Ishikawa (cell line): Measurements from ENCODE around the gene ZNF654.

Experiments used
- CEBPB ChIP-seq: IDR thresholded peaks from 2 replicates; pipeline ENCODE4 v1.6.1; 2012
- CREB1 ChIP-seq: IDR thresholded peaks from 2 replicates; pipeline ENCODE4 v1.6.1; 2012; ENCODE audit warnings: low read depth
- EP300 ChIP-seq: IDR thresholded peaks from 2 replicates; pipeline ENCODE4 v1.6.1; 2012; ENCODE audit warnings: borderline replicate concordance
- FOXM1 ChIP-seq: IDR thresholded peaks from 2 replicates; pipeline ENCODE4 v1.6.1; 2012; ENCODE audit warnings: low read depth, borderline replicate concordance
- MAX ChIP-seq: IDR thresholded peaks from 2 replicates; pipeline ENCODE4 v1.6.1; 2012
- NFIC ChIP-seq: IDR thresholded peaks from 2 replicates; pipeline ENCODE4 v1.6.1; 2012
- RAD21 ChIP-seq: IDR thresholded peaks from 2 replicates; pipeline ENCODE4 v1.6.1; 2012; ENCODE audit warnings: low read depth
- REST ChIP-seq: IDR thresholded peaks from 2 replicates; pipeline ENCODE4 v1.6.1; 2012; ENCODE audit warnings: low read depth, mild to moderate bottlenecking
- TAF1 ChIP-seq: IDR thresholded peaks from 2 replicates; pipeline ENCODE4 v1.6.1; 2012; ENCODE audit warnings: low read depth, mild to moderate bottlenecking
- TCF12 ChIP-seq: IDR thresholded peaks from 2 replicates; pipeline ENCODE4 v1.6.1; 2012; ENCODE audit warnings: low read depth
- TEAD4 ChIP-seq: IDR thresholded peaks from 2 replicates; pipeline ENCODE4 v1.6.1; 2012
- YY1 ChIP-seq: IDR thresholded peaks from 2 replicates; pipeline ENCODE4 v1.6.1; 2012; ENCODE audit warnings: low read depth
- TF ChIP-seq, protein P1 (sequence below): IDR thresholded peaks from 2 replicates; pipeline ENCODE4 v1.6.1; 2012

DNA sequence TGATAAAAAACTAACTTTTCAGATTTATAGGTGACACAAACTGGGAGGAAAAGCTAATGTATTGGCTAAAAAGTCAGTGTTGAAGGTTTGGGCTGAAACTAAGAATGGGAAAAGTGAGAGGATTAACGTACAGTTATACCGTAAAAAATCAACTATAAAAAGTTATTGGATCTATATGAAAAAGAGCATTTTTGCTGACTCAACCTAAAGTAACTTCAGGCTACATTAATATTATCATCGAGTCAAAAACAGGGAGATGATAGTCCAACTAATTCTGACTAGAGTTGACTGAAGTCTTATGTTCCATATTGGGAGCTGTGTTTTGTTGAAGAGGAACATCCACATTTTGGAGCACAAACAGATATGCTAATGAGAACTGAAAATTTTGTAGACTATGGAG lies 19.9 kb downstream of the ZNF654 start:
- no peak for TF ChIP-seq RAD21
- TF ChIP-seq CEBPB: no peak
- TF ChIP-seq TEAD4: no peak
- TF ChIP-seq, protein P1, sequence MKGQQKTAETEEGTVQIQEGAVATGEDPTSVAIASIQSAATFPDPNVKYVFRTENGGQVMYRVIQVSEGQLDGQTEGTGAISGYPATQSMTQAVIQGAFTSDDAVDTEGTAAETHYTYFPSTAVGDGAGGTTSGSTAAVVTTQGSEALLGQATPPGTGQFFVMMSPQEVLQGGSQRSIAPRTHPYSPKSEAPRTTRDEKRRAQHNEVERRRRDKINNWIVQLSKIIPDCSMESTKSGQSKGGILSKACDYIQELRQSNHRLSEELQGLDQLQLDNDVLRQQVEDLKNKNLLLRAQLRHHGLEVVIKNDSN: no peak
- no peak for TF ChIP-seq MAX
- no peak for TF ChIP-seq REST
- TF ChIP-seq TCF12: no peak
- TF ChIP-seq FOXM1: no peak
- TF ChIP-seq CREB1: no peak
- no peak for TF ChIP-seq TAF1
- no peak for TF ChIP-seq EP300
- no peak for TF ChIP-seq NFIC
- TF ChIP-seq YY1: no peak
